K562 (cell line): ENCODE data around the gene LGALS7B. TPM values are rescaled to one million over a fixed set of nuclear protein-coding genes. Genes with fewer than 3 reads are reported as not detected.

Experiments used
- ATAC-seq: fragments of 200-7000 bp; cut with Tn5 transposase; 3 replicates; pipeline ENCODE4 v1.9.1; 2020; ENCODE audit warnings: moderate library complexity
- BruUV-seq: library from RNA; stranded (reverse); fragments of 400-500 nt; replicated peaks from 2 replicates; lab custom pipeline; 2021; lab: Mats Ljungman, UMichigan
- CTCF ChIA-PET: fragments of 300-600 bp; formaldehyde crosslinking; extraction: SDS; loops from one replicate; lab custom pipeline; 2021; ENCODE audit warnings: low intra/inter-chr PET ratio; lab: Yijun Ruan, JAX
- POLR2A ChIA-PET: fragments of 300-600, 350-650 bp; sonication (Branson Sonifier 250); formaldehyde crosslinking; extraction: SDS; loops from one replicate; lab custom pipeline; 2021; ENCODE audit warnings: antibody characterized with exemption, inconsistent platforms; lab: Yijun Ruan, JAX
- DNase-seq, 4 experiments: peaks; one replicate each; pipeline versions ENCODE4 v3.0.0 to v3.0.0-alpha.2; 2011 to 2018; ENCODE audit warnings: low spot score in 3 of 4, mixed read lengths in 3 of 4; ENCODE audit errors: extremely low read depth in 1 of 4
- FAIRE-seq: peaks from 2 replicates; lab custom pipeline; 2011; peaks lifted over from hg19 to GRCh38; lab: Jason Lieb, UNC
- H2AFZ ChIP-seq: 2 replicates; pipeline ENCODE4 v1.6.0; 2011; ENCODE audit warnings: low read depth, low read length, control low read depth, inconsistent platforms
- H3K27ac ChIP-seq: fragments of 200-600 bp; 3 replicates; pipeline ENCODE4 v1.8.0; 2011; ENCODE audit warnings: low read depth, mild to moderate bottlenecking, control low read depth, inconsistent platforms, low read length, moderate library complexity, mixed read lengths; ENCODE audit errors: extremely low read depth
- H3K27me3 ChIP-seq, 2 experiments: fragments of 300-600 bp in 1 of 2; 2 replicates in 1 of 2; 3 replicates in 1 of 2; pipeline versions ENCODE4 v1.6.0 to v1.8.0; 2011; ENCODE audit warnings: inconsistent platforms in 2 of 2, low read length in 2 of 2, mild to moderate bottlenecking in 1 of 2, mixed read lengths in 1 of 2, moderate library complexity in 1 of 2; ENCODE audit not compliant: control insufficient read depth in 2 of 2, insufficient read depth in 2 of 2
- H3K36me3 ChIP-seq: fragments of 300-600 bp; 3 replicates; pipeline ENCODE4 v1.8.0; 2011; ENCODE audit warnings: mild to moderate bottlenecking, low read length, inconsistent platforms; ENCODE audit not compliant: control insufficient read depth, insufficient read depth
- H3K4me1 ChIP-seq, 2 experiments: fragments of 200-600 bp in 1 of 2; replicated peaks in 1 of 2; 2 replicates in 1 of 2; 3 replicates in 1 of 2; pipeline versions ENCODE4 v1.5.1 to v1.8.0; 2011; ENCODE audit warnings: inconsistent platforms in 2 of 2, low read length in 2 of 2, mild to moderate bottlenecking in 1 of 2, mixed read lengths in 1 of 2, moderate library complexity in 1 of 2; ENCODE audit not compliant: control insufficient read depth in 2 of 2, insufficient read depth in 2 of 2
- H3K4me2 ChIP-seq: 2 replicates; pipeline ENCODE4 v1.6.1; 2011; ENCODE audit warnings: low read length, control low read depth, inconsistent platforms, mixed read lengths; ENCODE audit not compliant: insufficient read depth
- H3K4me3 ChIP-seq: fragments of 200-600 bp; sonication (generic), shearing (Covaris generic); 2 replicates; pipeline ENCODE4 v1.5.1; 2016; ENCODE audit warnings: control low read depth, inconsistent platforms
- H3K79me2 ChIP-seq: fragments of 200-600 bp; 3 replicates; pipeline ENCODE4 v1.8.0; 2011; ENCODE audit warnings: low read length, inconsistent platforms; ENCODE audit not compliant: control insufficient read depth, insufficient read depth
- H3K9ac ChIP-seq, 2 experiments: 2 replicates each; pipeline versions ENCODE4 v1.6.0 to v1.6.1; 2011; ENCODE audit warnings: low read depth in 2 of 2, low read length in 2 of 2, control low read depth in 1 of 2, inconsistent platforms in 1 of 2, mild to moderate bottlenecking in 1 of 2, mixed read lengths in 1 of 2; ENCODE audit not compliant: insufficient read depth in 1 of 2
- H3K9me1 ChIP-seq: one replicate; pipeline ENCODE4 v1.6.0; 2011; ENCODE audit warnings: inconsistent platforms, mild to moderate bottlenecking, low read length, moderate library complexity; ENCODE audit not compliant: control insufficient read depth, insufficient read depth
- H3K9me3 ChIP-seq: replicated peaks from 2 replicates; pipeline ENCODE4 v1.5.1; 2011; ENCODE audit warnings: low read depth, low read length, inconsistent platforms; ENCODE audit not compliant: control insufficient read depth, insufficient read depth
- H4K20me1 ChIP-seq: replicated peaks from 2 replicates; pipeline ENCODE4 v1.6.1; 2011; ENCODE audit warnings: low read length, inconsistent platforms, mixed read lengths; ENCODE audit not compliant: control insufficient read depth, insufficient read depth
- EP300 ChIP-seq: IDR thresholded peaks from 2 replicates; pipeline ENCODE4 v1.6.1; 2012; ENCODE audit warnings: low read length, improper control_type of control experiment
- EP400 ChIP-seq: fragments of 450-650 bp; IDR thresholded peaks from 2 replicates; pipeline ENCODE4 v1.6.1; 2017; ENCODE audit warnings: antibody characterized with exemption, mild to moderate bottlenecking, moderate library complexity
- MCM7 ChIP-seq, 2 experiments: fragments of 450-650 bp; IDR thresholded peaks; 2 replicates each; pipeline ENCODE4 v1.6.1; 2016 to 2018
- NFE2 ChIP-seq: IDR thresholded peaks from 2 replicates; pipeline ENCODE4 v1.6.1; 2014; ENCODE audit warnings: antibody characterized with exemption, low read depth
- SIN3B ChIP-seq: fragments of 450-650 bp; IDR thresholded peaks from 2 replicates; pipeline ENCODE4 v1.6.1; 2017; ENCODE audit warnings: low read depth, mild to moderate bottlenecking, moderate library complexity
- TRIM24 ChIP-seq, 2 experiments: fragments of 450-650 bp; IDR thresholded peaks; 2 replicates each; pipeline ENCODE4 v1.6.1; 2016
- WHSC1 ChIP-seq: IDR thresholded peaks from one replicate; pipeline ENCODE4 v1.6.1; 2012; ENCODE audit warnings: low read length, control low read depth, inconsistent platforms
- ZNF253 ChIP-seq: fragments of 250-450 bp; sonication (Bioruptor Pico); conservative IDR thresholded peaks from 2 replicates; pipeline ENCODE4 v1.6.1; 2021; ENCODE audit warnings: mild to moderate bottlenecking
- WGBS: fragments of 100-300 bp; shearing (Covaris generic); methylation state at CpG from one replicate; pipeline ENCODE4 v1.1.6; 2016; ENCODE audit warnings: low coverage, mixed read lengths; ENCODE audit not compliant: insufficient coverage; ENCODE audit errors: missing lambda C conversion rate; 5-methylcytosine and 5-hydroxymethylcytosine counted together
- in situ Hi-C: fragments of 300-500 bp; cut with MboI; formaldehyde crosslinking; loops from 4 replicates; pipeline ENCODE4 v1.15.0; 2018; ENCODE audit warnings: inconsistent platforms, mixed read lengths
- intact Hi-C: fragments of 100-400 bp; cut with micrococcal nuclease; formaldehyde crosslinking; loops from 2 replicates; pipeline ENCODE4 v1.14.2; 2022
- polyA plus RNA-seq, 8 experiments: library from polyadenylated mRNA; depleted of rRNA in 4 of 8; stranded (reverse) in 5 of 8; unstranded in 3 of 8; fragments of >200 nt; fragmentation: Nextera tagmentation in 2 of 8; fragmentation: Illumina TruSeq in 1 of 8; extraction: Ambion mirVana in 2 of 8; extraction: Trizol in 1 of 8; gene quantifications; 2 replicates each; pipeline versions ENCODE4 v1.2.1 to v1.2.3, GENCODE V29; 2011 to 2014; ENCODE audit warnings: inconsistent platforms in 1 of 8, missing spikeins in 1 of 8
- total RNA-seq, 7 experiments: library from RNA; depleted of rRNA in 6 of 7; stranded (reverse); fragments of >200 nt in 6 of 7; fragmentation: Illumina TruSeq in 2 of 7; extraction: Trizol in 2 of 7; gene quantifications; 2 replicates each; pipeline versions ENCODE4 v1.2.1 to v1.2.3, GENCODE V29; 2011 to 2021; ENCODE audit warnings: low replicate concordance in 1 of 7
- TF ChIP-seq, protein P1 (sequence below): fragments of 250-450 bp; sonication (Bioruptor Pico); IDR thresholded peaks from 2 replicates; pipeline ENCODE4 v1.4.0; 2020; ENCODE audit warnings: mild to moderate bottlenecking, moderate library complexity
- TF ChIP-seq, protein P2 (sequence below): fragments of 250-450 bp; sonication (Bioruptor Pico); IDR thresholded peaks from 2 replicates; pipeline ENCODE4 v1.4.0; 2020; ENCODE audit warnings: borderline replicate concordance
- TF ChIP-seq, protein P3 (sequence below): sonication (generic); formaldehyde crosslinking; IDR thresholded peaks from 2 replicates; pipeline ENCODE4 v1.9.0; 2022; ENCODE audit warnings: mild to moderate bottlenecking, missing genetic modification reagents
- TF ChIP-seq, protein P4 (sequence below): fragments of 450-650 bp; formaldehyde crosslinking; IDR thresholded peaks from 2 replicates; pipeline ENCODE4 v1.4.0; 2020; ENCODE audit warnings: mild to moderate bottlenecking, moderate library complexity
- TF ChIP-seq, protein P5 (sequence below): fragments of 250-450 bp; sonication (Bioruptor Pico); IDR thresholded peaks from 2 replicates; pipeline ENCODE4 v1.8.0; 2022; ENCODE audit warnings: moderate library complexity, mild to moderate bottlenecking, inconsistent platforms

The LGALS7B gene
- total and polyA plus RNA-seq, 9 of the 15 experiments (the other 6 are each of a cell fraction or from before 2014, with no cell fraction given), result not detected

DNA sequence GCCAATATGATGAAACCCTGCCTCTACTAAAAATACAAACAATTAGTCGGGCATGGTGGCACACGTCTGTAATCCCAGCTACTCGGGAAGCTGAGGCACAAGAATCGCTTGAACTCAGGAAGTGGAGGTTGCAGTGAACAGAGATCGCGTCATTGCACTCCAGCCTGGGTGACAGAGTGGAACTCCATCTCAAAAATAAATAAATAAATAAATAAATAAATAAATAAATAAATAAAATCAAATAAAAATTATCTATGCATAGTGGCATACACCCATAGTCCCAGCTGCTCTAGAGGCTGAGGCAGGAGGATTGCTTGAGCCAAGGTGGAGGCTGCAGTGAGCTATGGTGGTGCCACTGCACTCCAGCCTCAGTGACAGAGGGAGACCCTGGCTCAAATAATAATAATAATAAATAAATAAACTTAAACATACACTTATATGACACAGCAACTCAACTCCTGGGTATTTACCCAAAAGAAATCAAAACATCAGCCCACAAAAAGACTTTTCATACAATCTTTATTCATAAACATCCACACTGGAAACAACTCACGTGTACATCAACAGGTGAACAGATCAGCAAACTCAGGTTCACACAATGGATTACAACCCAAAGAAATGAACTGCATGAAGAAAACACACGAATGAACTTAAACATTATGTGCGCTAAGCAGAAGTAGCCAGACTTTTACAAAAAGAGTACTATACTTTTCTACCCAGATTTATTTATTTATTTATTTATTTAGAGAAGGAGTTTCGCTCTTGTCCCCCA lies 22.5 kb upstream of the LGALS7B start (continued):
- TF ChIP-seq, protein P1, sequence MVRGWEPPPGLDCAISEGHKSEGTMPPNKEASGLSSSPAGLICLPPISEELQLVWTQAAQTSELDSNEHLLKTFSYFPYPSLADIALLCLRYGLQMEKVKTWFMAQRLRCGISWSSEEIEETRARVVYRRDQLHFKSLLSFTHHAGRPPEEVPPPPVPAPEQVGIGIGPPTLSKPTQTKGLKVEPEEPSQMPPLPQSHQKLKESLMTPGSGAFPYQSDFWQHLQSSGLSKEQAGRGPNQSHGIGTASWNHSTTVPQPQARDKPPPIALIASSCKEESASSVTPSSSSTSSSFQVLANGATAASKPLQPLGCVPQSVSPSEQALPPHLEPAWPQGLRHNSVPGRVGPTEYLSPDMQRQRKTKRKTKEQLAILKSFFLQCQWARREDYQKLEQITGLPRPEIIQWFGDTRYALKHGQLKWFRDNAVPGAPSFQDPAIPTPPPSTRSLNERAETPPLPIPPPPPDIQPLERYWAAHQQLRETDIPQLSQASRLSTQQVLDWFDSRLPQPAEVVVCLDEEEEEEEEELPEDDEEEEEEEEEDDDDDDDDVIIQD (CRISPR knock-in tag), result no peak

DNA sequence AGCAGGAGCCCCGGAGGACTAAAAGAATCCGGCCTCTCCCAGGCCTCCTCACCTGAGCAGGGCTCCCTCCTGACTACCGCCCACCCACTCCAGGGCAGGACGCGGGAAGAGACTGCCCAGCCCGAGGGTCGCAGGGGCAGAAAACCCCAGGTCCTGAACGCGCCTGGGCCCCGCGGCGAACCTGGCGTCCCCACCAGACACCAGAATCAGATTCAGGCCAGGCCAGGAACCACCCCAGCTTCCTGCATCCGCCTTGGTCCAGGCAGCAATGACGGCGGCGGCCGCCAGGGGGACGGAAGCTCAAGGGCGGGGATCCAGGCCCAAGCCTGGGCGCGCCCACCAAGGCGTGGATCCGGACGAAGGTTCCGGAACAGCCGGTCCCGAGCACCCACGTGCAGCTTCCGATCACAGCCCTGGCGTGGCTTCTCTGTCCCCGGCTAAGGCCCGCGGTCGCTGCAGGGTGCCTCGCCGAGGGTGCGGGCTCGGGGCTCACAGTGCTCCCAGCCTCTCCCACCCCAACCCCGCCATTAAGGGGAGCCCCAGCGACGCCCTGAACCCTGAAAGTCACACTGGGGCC lies 19.3 kb upstream of the LGALS7B start:
- Histone ChIP-seq H3K4me1 (peaks cover 0 to 12% of the 10 kb centered on the region in 2 experiments; a peak in 2 of 5 replicates), H3K27ac (no peak overlapping the region), H3K9ac (peak overlapping the region in 1 of 2 experiments; percentile 45; a peak in 1 of 4 replicates), H3K79me2 (no peaks in the 10 kb centered on the region), H3K27me3 (no peaks in the 10 kb centered on the region), H3K9me1 (no peaks in the 10 kb centered on the region), H2AFZ (peak overlapping the region; percentile 67), H4K20me1 (no peaks in the 10 kb centered on the region), H3K36me3 (no peaks in the 10 kb centered on the region), H3K9me3 (no peaks in the 10 kb centered on the region), H3K4me3 (no peak overlapping the region), H3K4me2 (no peak overlapping the region)
- CTCF ChIA-PET, result no interaction called here
- in situ Hi-C loops (no loop called here), intact Hi-C loops (no loop called here)
- peak; percentile 95 for ATAC-seq
- no TSS peak for BruUV-seq
- FAIRE-seq, result no peak
- 49% methylated on average over 29 of the region's 42 CpGs for WGBS
- peak; percentile 61 to 73 (median 66) for DNase-seq
- POLR2A ChIA-PET, result interaction anchor here (0.9 kb wide), 1 partner anchor 16 kb away, joined by 3 read pairs; no protein-coding TSS in a partner anchor
- TF ChIP-seq, protein P2, sequence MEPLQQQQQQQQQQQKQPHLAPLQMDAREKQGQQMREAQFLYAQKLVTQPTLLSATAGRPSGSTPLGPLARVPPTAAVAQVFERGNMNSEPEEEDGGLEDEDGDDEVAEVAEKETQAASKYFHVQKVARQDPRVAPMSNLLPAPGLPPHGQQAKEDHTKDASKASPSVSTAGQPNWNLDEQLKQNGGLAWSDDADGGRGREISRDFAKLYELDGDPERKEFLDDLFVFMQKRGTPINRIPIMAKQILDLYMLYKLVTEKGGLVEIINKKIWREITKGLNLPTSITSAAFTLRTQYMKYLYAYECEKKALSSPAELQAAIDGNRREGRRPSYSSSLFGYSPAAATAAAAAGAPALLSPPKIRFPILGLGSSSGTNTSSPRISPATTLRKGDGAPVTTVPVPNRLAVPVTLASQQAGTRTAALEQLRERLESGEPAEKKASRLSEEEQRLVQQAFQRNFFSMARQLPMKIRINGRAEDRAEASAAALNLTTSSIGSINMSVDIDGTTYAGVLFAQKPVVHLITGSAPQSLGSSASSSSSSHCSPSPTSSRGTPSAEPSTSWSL (CRISPR knock-in tag), result no peak
- no peak for TF ChIP-seq ZNF253 (CRISPR knock-in tag)
- peak; percentile 15; the same call in 1 of the 2 replicates for TF ChIP-seq EP400
- TF ChIP-seq, protein P3, sequence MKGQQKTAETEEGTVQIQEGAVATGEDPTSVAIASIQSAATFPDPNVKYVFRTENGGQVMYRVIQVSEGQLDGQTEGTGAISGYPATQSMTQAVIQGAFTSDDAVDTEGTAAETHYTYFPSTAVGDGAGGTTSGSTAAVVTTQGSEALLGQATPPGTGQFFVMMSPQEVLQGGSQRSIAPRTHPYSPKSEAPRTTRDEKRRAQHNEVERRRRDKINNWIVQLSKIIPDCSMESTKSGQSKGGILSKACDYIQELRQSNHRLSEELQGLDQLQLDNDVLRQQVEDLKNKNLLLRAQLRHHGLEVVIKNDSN, result no peak
- TF ChIP-seq SIN3B, result no peak
- TF ChIP-seq WHSC1, result no peak
- TF ChIP-seq, protein P4, sequence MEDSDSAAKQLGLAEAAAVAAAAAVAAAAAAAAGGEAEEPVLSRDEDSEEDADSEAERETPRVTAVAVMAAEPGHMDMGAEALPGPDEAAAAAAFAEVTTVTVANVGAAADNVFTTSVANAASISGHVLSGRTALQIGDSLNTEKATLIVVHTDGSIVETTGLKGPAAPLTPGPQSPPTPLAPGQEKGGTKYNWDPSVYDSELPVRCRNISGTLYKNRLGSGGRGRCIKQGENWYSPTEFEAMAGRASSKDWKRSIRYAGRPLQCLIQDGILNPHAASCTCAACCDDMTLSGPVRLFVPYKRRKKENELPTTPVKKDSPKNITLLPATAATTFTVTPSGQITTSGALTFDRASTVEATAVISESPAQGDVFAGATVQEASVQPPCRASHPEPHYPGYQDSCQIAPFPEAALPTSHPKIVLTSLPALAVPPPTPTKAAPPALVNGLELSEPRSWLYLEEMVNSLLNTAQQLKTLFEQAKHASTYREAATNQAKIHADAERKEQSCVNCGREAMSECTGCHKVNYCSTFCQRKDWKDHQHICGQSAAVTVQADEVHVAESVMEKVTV (CRISPR knock-in tag), result no peak
- no peak for TF ChIP-seq TRIM24 (IDR thresholded peaks at IDR 0.05)
- no peak for TF ChIP-seq EP300
- no peak for TF ChIP-seq NFE2
- TF ChIP-seq, protein P5, sequence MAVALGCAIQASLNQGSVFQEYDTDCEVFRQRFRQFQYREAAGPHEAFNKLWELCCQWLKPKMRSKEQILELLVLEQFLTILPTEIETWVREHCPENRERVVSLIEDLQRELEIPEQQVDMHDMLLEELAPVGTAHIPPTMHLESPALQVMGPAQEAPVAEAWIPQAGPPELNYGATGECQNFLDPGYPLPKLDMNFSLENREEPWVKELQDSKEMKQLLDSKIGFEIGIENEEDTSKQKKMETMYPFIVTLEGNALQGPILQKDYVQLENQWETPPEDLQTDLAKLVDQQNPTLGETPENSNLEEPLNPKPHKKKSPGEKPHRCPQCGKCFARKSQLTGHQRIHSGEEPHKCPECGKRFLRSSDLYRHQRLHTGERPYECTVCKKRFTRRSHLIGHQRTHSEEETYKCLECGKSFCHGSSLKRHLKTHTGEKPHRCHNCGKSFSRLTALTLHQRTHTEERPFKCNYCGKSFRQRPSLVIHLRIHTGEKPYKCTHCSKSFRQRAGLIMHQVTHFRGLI (CRISPR knock-in tag), result no peak
- TF ChIP-seq MCM7 (IDR thresholded peaks at IDR 0.05), result no peak
